HepG2 (cell line): ENCODE measurements around the gene CLDN9. TPM values are rescaled to one million over a fixed set of nuclear protein-coding genes. Genes with fewer than 3 reads are reported as not detected.
A peak's percentile ranks its signal among the peaks of the same experiment; 100 is the strongest.

ENCODE experiments used
- BHLHE40 ChIP-seq: IDR thresholded peaks from 2 replicates; pipeline ENCODE4 v1.6.1; 2011; ENCODE audit warnings: low read length, improper control_type of control experiment
- CCAR2 ChIP-seq: fragments of 200-400 bp; formaldehyde crosslinking; optimal IDR thresholded peaks from 2 replicates; pipeline ENCODE3; 2018; ENCODE audit warnings: low read depth, mild to moderate bottlenecking, low read length, moderate library complexity
- DPF2 ChIP-seq: sonication (generic); formaldehyde crosslinking; IDR thresholded peaks from 2 replicates; pipeline ENCODE4 v1.4.0; 2020; ENCODE audit warnings: mild to moderate bottlenecking, low read depth, missing genetic modification reagents, borderline replicate concordance
- FIP1L1 ChIP-seq: fragments of 200-400 bp; formaldehyde crosslinking; IDR thresholded peaks from 2 replicates; pipeline ENCODE4 v1.6.1; 2018; ENCODE audit warnings: low read depth, mild to moderate bottlenecking, low read length, moderate library complexity, borderline replicate concordance; ENCODE audit not compliant: insufficient read depth
- MBD4 ChIP-seq: IDR thresholded peaks from 2 replicates; pipeline ENCODE4 v1.6.1; 2012; ENCODE audit warnings: low read length, inconsistent platforms, borderline replicate concordance
- NONO ChIP-seq, 2 experiments: fragments of 450-650 bp in 1 of 2; sonication (generic) in 1 of 2; formaldehyde crosslinking in 1 of 2; IDR thresholded peaks in 1 of 2; conservative IDR thresholded peaks in 1 of 2; 2 replicates each; pipeline versions ENCODE4 v1.6.1 to v1.8.0; 2017 to 2022; ENCODE audit warnings: mild to moderate bottlenecking in 1 of 2, missing genetic modification reagents in 1 of 2, moderate library complexity in 1 of 2
- PCBP2 ChIP-seq: fragments of 200-400 bp; formaldehyde crosslinking; optimal IDR thresholded peaks from 2 replicates; pipeline ENCODE3; 2018; ENCODE audit warnings: low read length, low read depth; ENCODE audit not compliant: poor library complexity, severe bottlenecking
- RAD21 ChIP-seq: fragments of 450-650 bp; formaldehyde crosslinking; IDR thresholded peaks from 2 replicates; pipeline ENCODE4 v1.5.0; 2020; ENCODE audit warnings: mild to moderate bottlenecking
- SIX4 ChIP-seq: sonication (generic); formaldehyde crosslinking; IDR thresholded peaks from 2 replicates; pipeline ENCODE4 v1.4.0; 2020; ENCODE audit warnings: missing genetic modification reagents
- SNAPC2 ChIP-seq: sonication (generic); formaldehyde crosslinking; IDR thresholded peaks from 2 replicates; pipeline ENCODE4 v1.8.1; 2022; ENCODE audit warnings: mild to moderate bottlenecking, missing genetic modification reagents
- SRSF1 ChIP-seq: fragments of 200-400 bp; formaldehyde crosslinking; optimal IDR thresholded peaks from 2 replicates; pipeline ENCODE3; 2017; ENCODE audit warnings: mild to moderate bottlenecking, low read depth, low read length, moderate library complexity
- ZBED4 ChIP-seq: sonication (generic); formaldehyde crosslinking; IDR thresholded peaks from 2 replicates; pipeline ENCODE4 v1.4.0; 2020; ENCODE audit warnings: missing genetic modification reagents, borderline replicate concordance
- ZNF101 ChIP-seq: sonication (generic); formaldehyde crosslinking; IDR thresholded peaks from 2 replicates; pipeline ENCODE4 v1.4.0; 2020; ENCODE audit warnings: mild to moderate bottlenecking, low read depth, missing genetic modification reagents, borderline replicate concordance
- ZNF274 ChIP-seq: sonication (generic); formaldehyde crosslinking; IDR thresholded peaks from 2 replicates; pipeline ENCODE4 v1.5.1; 2020; ENCODE audit warnings: mild to moderate bottlenecking, missing genetic modification reagents
- ZNF512B ChIP-seq: sonication (generic); formaldehyde crosslinking; IDR thresholded peaks from 2 replicates; pipeline ENCODE4 v1.5.1; 2020; ENCODE audit warnings: missing genetic modification reagents, mild to moderate bottlenecking, borderline replicate concordance
- ZNF547 ChIP-seq: sonication (generic); formaldehyde crosslinking; IDR thresholded peaks from 2 replicates; pipeline ENCODE4 v1.5.1; 2020; ENCODE audit warnings: mild to moderate bottlenecking, missing genetic modification reagents
- ZNF550 ChIP-seq: sonication (generic); formaldehyde crosslinking; IDR thresholded peaks from 2 replicates; pipeline ENCODE4 v1.4.0; 2020; ENCODE audit warnings: mild to moderate bottlenecking, missing genetic modification reagents, borderline replicate concordance
- ZNF567 ChIP-seq: sonication (generic); formaldehyde crosslinking; IDR thresholded peaks from 2 replicates; pipeline ENCODE4 v1.8.1; 2023; ENCODE audit warnings: mild to moderate bottlenecking, missing genetic modification reagents, borderline replicate concordance
- ZNF570 ChIP-seq: sonication (generic); formaldehyde crosslinking; IDR thresholded peaks from 2 replicates; pipeline ENCODE4 v1.4.0; 2020; ENCODE audit warnings: mild to moderate bottlenecking, missing genetic modification reagents, borderline replicate concordance
- ZNF598 ChIP-seq: sonication (generic); formaldehyde crosslinking; IDR thresholded peaks from 2 replicates; pipeline ENCODE4 v1.5.1; 2020; ENCODE audit warnings: mild to moderate bottlenecking, missing genetic modification reagents, borderline replicate concordance
- ZNF672 ChIP-seq: sonication (generic); formaldehyde crosslinking; IDR thresholded peaks from 2 replicates; pipeline ENCODE4 v1.8.1; 2022; ENCODE audit warnings: missing genetic modification reagents
- ZNF883 ChIP-seq: sonication (generic); formaldehyde crosslinking; IDR thresholded peaks from 2 replicates; pipeline ENCODE4 v1.5.1; 2020; ENCODE audit warnings: mild to moderate bottlenecking, missing genetic modification reagents; ENCODE audit errors: not compliant biosample characterization
- polyA plus RNA-seq, 8 experiments: library from polyadenylated mRNA; depleted of rRNA in 3 of 8; stranded (reverse) in 7 of 8; unstranded in 1 of 8; fragments of >200 nt; fragmentation: Illumina TruSeq in 4 of 8; extraction: Trizol in 4 of 8; gene quantifications; 2 replicates each; pipeline versions ENCODE4 v1.2.1 to v1.2.3, GENCODE V29; 2011 to 2016; ENCODE audit warnings: low read depth in 4 of 8, missing spikeins in 1 of 8, mixed read lengths in 1 of 8; ENCODE audit not compliant: insufficient read depth in 1 of 8
- total RNA-seq, 5 experiments: library from RNA; depleted of rRNA; stranded (reverse); fragments of >200 nt; fragmentation: Illumina TruSeq; extraction: Trizol; gene quantifications; 2 replicates each; pipeline ENCODE4 v1.2.3, GENCODE V29; 2016; ENCODE audit warnings: low read depth in 1 of 5

CLDN9 gene
- total and polyA plus RNA-seq, 2 of the 13 experiments (the other 11 are each of a cell fraction or from before 2014, with no cell fraction given) = 0.15 to 0.26 TPM

GRCh38 chr16:2980227-2981176, 32.2 kb upstream of the CLDN9 start, which contains the start of gene PKMYT1 (continued):
- TF ChIP-seq MBD4 = no peak
- TF ChIP-seq ZNF550 (CRISPR knock-in tag) = no peak
- TF ChIP-seq ZBED4 = peak; percentile 65
- peak; percentile 84 for TF ChIP-seq ZNF567 (CRISPR knock-in tag)
- no peak for TF ChIP-seq ZNF570
- TF ChIP-seq SNAPC2 (CRISPR knock-in tag) = 0 out of 2 replicates have a peak, but pooled peaks have one; percentile 13
- peak; percentile 73; the same call in 1 of the 2 replicates for TF ChIP-seq ZNF598 (CRISPR knock-in tag)
- no peak for TF ChIP-seq ZNF672 (CRISPR knock-in tag)
- no peak for TF ChIP-seq SRSF1
- no peak for TF ChIP-seq NONO (IDR thresholded peaks at IDR 0.05)
- TF ChIP-seq NONO (CRISPR knock-in tag; conservative IDR thresholded peaks at IDR 0.05) = peak; percentile 89
- no peak for TF ChIP-seq FIP1L1
- peak; percentile 49; the same call in 1 of the 2 replicates for TF ChIP-seq ZNF547 (CRISPR knock-in tag)
- TF ChIP-seq SIX4 (CRISPR knock-in tag) = no peak
- no peak for TF ChIP-seq BHLHE40
- no peak for TF ChIP-seq ZNF101 (CRISPR knock-in tag)
- no peak for TF ChIP-seq PCBP2
- TF ChIP-seq RAD21 (CRISPR knock-in tag) = no peak
- no peak for TF ChIP-seq ZNF883 (CRISPR knock-in tag)
- TF ChIP-seq ZNF274 (CRISPR knock-in tag) = no peak; the same call in 1 of the 2 replicates
- no peak for TF ChIP-seq CCAR2
- no peak for TF ChIP-seq DPF2
- TF ChIP-seq ZNF512B = no peak
